Neuronal stem cell (in vitro differentiated cells): Measurements from ENCODE around the gene FRYL.
"Not testable (repeated sequence)": the region's sequence is repeated elsewhere in the genome, so short reads cannot be mapped to it uniquely, and the experiment has no call there.

Experiments
- DNase-seq: peaks from one replicate; pipeline ENCODE4 v3.0.0-alpha.2; 2013; ENCODE audit warnings: low spot score
- H2AFZ ChIP-seq: one replicate; pipeline ENCODE4 v1.6.1; 2013; ENCODE audit warnings: mild to moderate bottlenecking, low read length, inconsistent platforms
- H2AK5ac ChIP-seq: 2 replicates; pipeline ENCODE4 v1.6.1; 2013; ENCODE audit warnings: low read depth, mild to moderate bottlenecking, inconsistent platforms, low read length, moderate library complexity, mixed read lengths
- H2BK120ac ChIP-seq: 2 replicates; pipeline ENCODE4 v1.6.1; 2013; ENCODE audit warnings: low read depth, mild to moderate bottlenecking, inconsistent platforms, low read length, moderate library complexity, mixed read lengths
- H2BK12ac ChIP-seq: one replicate; pipeline ENCODE4 v1.6.1; 2013; ENCODE audit warnings: low read length, inconsistent platforms
- H2BK15ac ChIP-seq: 2 replicates; pipeline ENCODE4 v1.6.1; 2013; ENCODE audit warnings: mild to moderate bottlenecking, low read length, inconsistent platforms, mixed read lengths
- H2BK5ac ChIP-seq: one replicate; pipeline ENCODE4 v1.6.1; 2013; ENCODE audit warnings: inconsistent platforms, mild to moderate bottlenecking, low read length, moderate library complexity
- H3K14ac ChIP-seq: one replicate; pipeline ENCODE4 v1.6.1; 2013; ENCODE audit warnings: low read length, inconsistent platforms
- H3K18ac ChIP-seq: 2 replicates; pipeline ENCODE4 v1.6.1; 2013; ENCODE audit warnings: low read length, inconsistent platforms
- H3K23ac ChIP-seq: 2 replicates; pipeline ENCODE4 v1.6.1; 2013; ENCODE audit warnings: low read depth, mild to moderate bottlenecking, mixed read lengths, low read length, inconsistent platforms; ENCODE audit not compliant: poor library complexity
- H3K27ac ChIP-seq: replicated peaks from 3 replicates; pipeline ENCODE4 v1.5.1; 2013; ENCODE audit warnings: low read length, inconsistent platforms
- H3K27me3 ChIP-seq, 3 experiments: 2 replicates each; pipeline ENCODE4 v1.6.1; 2013; ENCODE audit warnings: low read length in 3 of 3, mild to moderate bottlenecking in 2 of 3, inconsistent platforms in 1 of 3, low read depth in 1 of 3, mixed read lengths in 1 of 3, moderate library complexity in 1 of 3; ENCODE audit not compliant: control insufficient read depth in 3 of 3, insufficient read depth in 3 of 3
- H3K36me3 ChIP-seq, 2 donors: replicated peaks in 1 of 2; 2 replicates each; pipeline ENCODE4 v1.6.1; 2013; ENCODE audit warnings: low read length in 2 of 2; ENCODE audit not compliant: control insufficient read depth in 2 of 2, insufficient read depth in 2 of 2
- H3K4ac ChIP-seq: 2 replicates; pipeline ENCODE4 v1.6.1; 2013; ENCODE audit warnings: inconsistent platforms, mild to moderate bottlenecking, low read length, moderate library complexity
- H3K4me1 ChIP-seq, 2 donors: 1 replicate in 1 of 2; 2 replicates in 1 of 2; pipeline ENCODE4 v1.6.1; 2013; ENCODE audit warnings: low read length in 2 of 2, low read depth in 1 of 2; ENCODE audit not compliant: control insufficient read depth in 2 of 2, insufficient read depth in 1 of 2
- H3K4me2 ChIP-seq: one replicate; pipeline ENCODE4 v1.6.1; 2013; ENCODE audit warnings: mild to moderate bottlenecking, low read length, inconsistent platforms; ENCODE audit not compliant: insufficient read depth, poor library complexity, severe bottlenecking
- H3K4me3 ChIP-seq, 2 donors: 2 replicates each; pipeline ENCODE4 v1.5.1; 2013; ENCODE audit warnings: low read length in 2 of 2, mild to moderate bottlenecking in 2 of 2, inconsistent platforms in 1 of 2, moderate library complexity in 1 of 2
- H3K79me1 ChIP-seq: one replicate; pipeline ENCODE4 v1.6.1; 2013; ENCODE audit warnings: low read depth, mild to moderate bottlenecking, inconsistent platforms, low read length, moderate library complexity
- H3K9ac ChIP-seq: one replicate; pipeline ENCODE4 v1.6.1; 2013; ENCODE audit warnings: mild to moderate bottlenecking, low read depth, low read length, inconsistent platforms; ENCODE audit not compliant: poor library complexity
- H3K9me3 ChIP-seq, 2 donors: replicated peaks in 1 of 2; 2 replicates each; pipeline versions ENCODE3 to v1.6.1; 2013; ENCODE audit warnings: low read length in 2 of 2, mild to moderate bottlenecking in 2 of 2, inconsistent platforms in 1 of 2, low read depth in 1 of 2, mixed read lengths in 1 of 2, moderate library complexity in 1 of 2; ENCODE audit not compliant: control insufficient read depth in 2 of 2, insufficient read depth in 1 of 2
- H4K8ac ChIP-seq: one replicate; pipeline ENCODE4 v1.6.1; 2013; ENCODE audit warnings: low read depth, mild to moderate bottlenecking, inconsistent platforms, low read length, moderate library complexity
- H4K91ac ChIP-seq: one replicate; pipeline ENCODE4 v1.6.1; 2013; ENCODE audit warnings: low read length, low read depth, mild to moderate bottlenecking, inconsistent platforms; ENCODE audit not compliant: poor library complexity
- WGBS, 2 donors: extraction: QIAGEN DNeasy Blood & Tissue Kit; methylation state at CpG; one replicate each; pipeline ENCODE4 v1.1.7; 2013; ENCODE audit warnings: missing lambda C conversion rate in 2 of 2, mixed read lengths in 1 of 2; ENCODE audit not compliant: insufficient read length in 2 of 2, insufficient replicate concordance in 1 of 2; ENCODE audit errors: extremely low coverage in 2 of 2; 5-methylcytosine and 5-hydroxymethylcytosine counted together

Gene FRYL

GRCh38 chr4:48816297-48816696, 36.2 kb upstream of the FRYL start:
- DNase-seq, H3K9me3 ChIP-seq: not testable (repeated sequence)

DNA sequence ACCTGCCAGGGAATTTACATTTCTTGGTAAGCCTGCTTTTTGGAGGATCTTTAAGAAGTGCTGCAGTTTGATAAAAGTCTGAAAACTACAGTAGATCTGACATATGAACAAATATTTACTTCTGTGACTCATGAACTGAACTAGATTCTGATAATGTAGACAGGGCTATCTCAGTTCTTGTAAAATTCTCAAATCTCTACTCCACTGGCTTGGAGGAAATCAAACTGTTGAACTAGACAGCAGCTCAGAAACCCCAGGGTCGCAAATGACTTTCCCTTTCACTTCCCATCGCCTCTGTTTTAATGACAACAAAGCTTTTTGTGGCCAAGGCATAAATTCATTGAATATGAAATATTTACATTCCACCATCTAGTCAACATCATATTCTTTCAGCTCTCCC, 35.4 kb upstream of the FRYL start:
- no peaks in the 10 kb centered on the region for H3K27me3 ChIP-seq

More at GRCh38 chr4:48816297-48816696, 36.2 kb upstream of the FRYL start:
- H3K4me3 ChIP-seq, H2BK15ac ChIP-seq, H3K18ac ChIP-seq, H3K23ac ChIP-seq, H3K79me1 ChIP-seq, H3K4me2 ChIP-seq, H3K27ac ChIP-seq, H2BK120ac ChIP-seq, H2BK5ac ChIP-seq, H4K8ac ChIP-seq, H3K4ac ChIP-seq, H2AK5ac ChIP-seq, H3K14ac ChIP-seq, H2BK12ac ChIP-seq, H2AFZ ChIP-seq, H4K91ac ChIP-seq, H3K36me3 ChIP-seq, H3K9ac ChIP-seq, H3K27me3 ChIP-seq: not testable (repeated sequence)
- peaks cover 4 to 12% of the 10 kb centered on the region in 2 donors for H3K4me1 ChIP-seq
- WGBS, 2 donors, result no CpG with 5 or more reads among the region's 7 CpGs

DNA sequence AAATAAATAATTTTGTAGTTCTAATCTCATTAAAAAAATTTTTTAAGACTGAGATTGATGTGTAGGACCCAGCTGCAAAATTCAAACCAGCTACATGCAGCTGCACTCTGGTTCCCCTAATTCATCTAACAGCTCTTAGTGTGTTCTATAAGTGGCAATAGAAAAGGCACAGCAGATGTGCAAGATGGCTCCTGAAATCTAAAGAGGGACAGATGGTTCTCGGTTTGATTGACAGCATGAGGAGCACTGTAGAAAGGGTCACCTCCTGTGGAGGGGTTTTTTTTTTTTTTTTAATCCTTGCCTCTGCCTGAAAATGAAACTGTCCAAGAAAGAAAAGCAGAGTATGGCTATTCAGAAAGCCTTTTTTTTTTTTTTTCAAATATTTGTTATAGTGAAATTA, 33.9 kb upstream of the FRYL start:
- H2BK15ac ChIP-seq, result no peak overlapping the region
- H2BK5ac ChIP-seq, result no peak overlapping the region
- H2AK5ac ChIP-seq, result no peak overlapping the region
- H3K14ac ChIP-seq, result no peak overlapping the region
- no peak overlapping the region for H3K18ac ChIP-seq
- H2BK120ac ChIP-seq, result no peak overlapping the region
- H3K4me3 ChIP-seq, result no peak overlapping the region
- H3K9me3 ChIP-seq, result no peaks in the 10 kb centered on the region
- H2BK12ac ChIP-seq, result no peak overlapping the region
- no peak overlapping the region for H3K4ac ChIP-seq
- WGBS, 2 donors, result no CpG with 5 or more reads among the region's 1 CpG
- H3K4me2 ChIP-seq, result no peak overlapping the region
- H3K79me1 ChIP-seq, result no peaks in the 10 kb centered on the region
- H4K91ac ChIP-seq, result no peak overlapping the region
- no peak for DNase-seq
- peaks cover 4 to 12% of the 10 kb centered on the region in 2 donors for H3K4me1 ChIP-seq
- H4K8ac ChIP-seq, result no peak overlapping the region
- no peaks in the 10 kb centered on the region for H3K36me3 ChIP-seq
- no peaks in the 10 kb centered on the region for H3K27me3 ChIP-seq
- H2AFZ ChIP-seq, result no peak overlapping the region
- no peak overlapping the region for H3K9ac ChIP-seq
- H3K23ac ChIP-seq, result no peak overlapping the region
- H3K27ac ChIP-seq, result no peak overlapping the region

More for the DNA sequence above, 35.4 kb upstream of the FRYL start:
- Histone ChIP-seq H3K36me3 (no peaks in the 10 kb centered on the region), H2BK5ac (no peak overlapping the region), H3K4me3 (no peak overlapping the region), H3K9me3 (peaks cover 0 to 3% of the 10 kb centered on the region in 2 donors), H3K9ac (no peak overlapping the region), H2BK120ac (no peak overlapping the region), H2BK15ac (no peak overlapping the region), H3K23ac (no peak overlapping the region), H2BK12ac (no peak overlapping the region), H3K27ac (no peak overlapping the region), H3K4me2 (no peak overlapping the region), H3K18ac (no peak overlapping the region), H3K79me1 (no peaks in the 10 kb centered on the region), H3K4ac (no peak overlapping the region), H4K91ac (no peak overlapping the region), H3K14ac (no peak overlapping the region), H2AK5ac (no peak overlapping the region), H2AFZ (no peak overlapping the region), H3K4me1 (peaks cover 4 to 12% of the 10 kb centered on the region in 2 donors), H4K8ac (no peak overlapping the region)
- WGBS, 2 donors, result no CpG with 5 or more reads among the region's 2 CpGs
- no peak for DNase-seq

GRCh38 chr4:48812866-48813265, 32.8 kb upstream of the FRYL start:
- H3K4ac ChIP-seq, result no peak overlapping the region
- no peak overlapping the region for H2BK5ac ChIP-seq
- no CpG with 5 or more reads among the region's 6 CpGs for WGBS, 2 donors
- no peak overlapping the region for H3K23ac ChIP-seq
- no peak overlapping the region for H3K27ac ChIP-seq
- no peak for DNase-seq
- H4K8ac ChIP-seq, result no peak overlapping the region
- H3K4me3 ChIP-seq, result no peak overlapping the region
- no peak overlapping the region for H2BK15ac ChIP-seq
- H2BK120ac ChIP-seq, result no peak overlapping the region
- no peak overlapping the region for H2AK5ac ChIP-seq
- no peak overlapping the region for H4K91ac ChIP-seq
- H3K14ac ChIP-seq, result no peak overlapping the region
- H3K4me1 ChIP-seq, result peaks cover under 1 to 12% of the 10 kb centered on the region in 2 donors
- H3K27me3 ChIP-seq, result no peaks in the 10 kb centered on the region
- H2AFZ ChIP-seq, result no peak overlapping the region
- H3K79me1 ChIP-seq, result no peaks in the 10 kb centered on the region
- no peak overlapping the region for H3K9ac ChIP-seq
- H3K18ac ChIP-seq, result no peak overlapping the region
- H3K4me2 ChIP-seq, result no peak overlapping the region
- H3K36me3 ChIP-seq, result no peaks in the 10 kb centered on the region
- H3K9me3 ChIP-seq, result no peaks in the 10 kb centered on the region
- H2BK12ac ChIP-seq, result no peak overlapping the region
